PC-3 (cell line): ENCODE measurements around the gene MALAT1. TPM values are rescaled to one million over a fixed set of nuclear protein-coding genes. Genes with fewer than 3 reads are reported as not detected.
A peak's percentile ranks its signal among the peaks of the same experiment; 100 is the strongest.

Experiments used
- ATAC-seq: fragments of 200-7000 bp; cut with Tn5 transposase; 2 replicates; pipeline ENCODE4 v1.9.1; 2020; ENCODE audit warnings: mild to moderate bottlenecking, moderate library complexity
- BruUV-seq: library from RNA; stranded (reverse); fragments of 400-500 nt; replicated peaks from 2 replicates; lab custom pipeline; 2021; lab: Mats Ljungman, UMichigan
- CTCF ChIA-PET: fragments of 300-600 bp; sonication (Branson Sonifier 250); formaldehyde crosslinking; loops from one replicate; lab custom pipeline; 2022; ENCODE audit warnings: antibody characterized with exemption; lab: Charles Lee
- POLR2A ChIA-PET: fragments of 300-600 bp; sonication (Branson Sonifier 250); formaldehyde crosslinking; loops from one replicate; lab custom pipeline; 2022; ENCODE audit warnings: antibody characterized with exemption; ENCODE audit not compliant: unreplicated experiment; lab: Charles Lee
- DNase-seq: peaks from one replicate; pipeline ENCODE4 v3.0.0-alpha.2; 2015
- H2AFZ ChIP-seq: fragments of 300-600 bp; sonication (generic); 2 replicates; pipeline ENCODE4 v1.6.0; 2016; ENCODE audit warnings: antibody characterized with exemption, low read length
- H3F3A ChIP-seq: fragments of 300-600 bp; sonication (generic); one replicate; pipeline ENCODE4 v1.6.0; 2017; ENCODE audit warnings: antibody characterized with exemption, low read length, control low read depth, mild to moderate bottlenecking; ENCODE audit not compliant: unreplicated experiment
- H3K27ac ChIP-seq: fragments of 300-600 bp; sonication (generic); 2 replicates; pipeline ENCODE4 v1.5.1; 2016; ENCODE audit warnings: mild to moderate bottlenecking, low read length
- H3K27me3 ChIP-seq: fragments of 300-600 bp; sonication (generic); 2 replicates; pipeline ENCODE4 v1.6.1; 2016; ENCODE audit warnings: low read length, mixed read lengths
- H3K36me3 ChIP-seq: fragments of 300-600 bp; sonication (generic); 2 replicates; pipeline ENCODE4 v1.6.1; 2016; ENCODE audit warnings: low read depth, mixed run types, low read length, mixed read lengths
- H3K4me1 ChIP-seq: fragments of 300-600 bp; sonication (generic); 2 replicates; pipeline ENCODE4 v1.5.1; 2016; ENCODE audit warnings: low read length; ENCODE audit not compliant: insufficient read depth
- H3K4me2 ChIP-seq: fragments of 300-600 bp; sonication (generic); 2 replicates; pipeline ENCODE4 v1.6.0; 2016; ENCODE audit warnings: low read length
- H3K4me3 ChIP-seq: fragments of 300-600 bp; sonication (generic); 2 replicates; pipeline ENCODE4 v1.5.1; 2016; ENCODE audit warnings: mild to moderate bottlenecking, low read length, mixed read lengths
- H3K79me2 ChIP-seq: fragments of 300-600 bp; sonication (generic); 2 replicates; pipeline ENCODE4 v1.6.1; 2017; ENCODE audit warnings: low read length, mixed read lengths
- H3K9ac ChIP-seq: fragments of 300-600 bp; sonication (generic); 2 replicates; pipeline ENCODE4 v1.6.0; 2016; ENCODE audit warnings: mild to moderate bottlenecking, low read length
- H3K9me2 ChIP-seq: fragments of 300-600 bp; sonication (generic); replicated peaks from 2 replicates; pipeline ENCODE4 v1.6.1; 2016; ENCODE audit warnings: mixed run types, low read length, mixed read lengths
- H3K9me3 ChIP-seq: fragments of 300-600 bp; sonication (generic); 2 replicates; pipeline ENCODE4 v1.6.1; 2016; ENCODE audit warnings: low read length, mixed read lengths
- H4K20me1 ChIP-seq: fragments of 300-600 bp; sonication (generic); 2 replicates; pipeline ENCODE4 v1.6.1; 2016; ENCODE audit warnings: low read length, mixed read lengths
- CTCF ChIP-seq: fragments of 300-600 bp; sonication (generic); conservative IDR thresholded peaks from 2 replicates; pipeline ENCODE4 v1.5.1; 2017; ENCODE audit warnings: antibody characterized with exemption, low read depth, mild to moderate bottlenecking, low read length
- EZH2 ChIP-seq: fragments of 300-600 bp; sonication (generic); IDR thresholded peaks from one replicate; pipeline ENCODE4 v1.6.1; 2017; ENCODE audit warnings: antibody characterized with exemption, mild to moderate bottlenecking, low read length; ENCODE audit not compliant: unreplicated experiment
- EZH2phosphoT487 ChIP-seq: fragments of 300-600 bp; sonication (generic); IDR thresholded peaks from 2 replicates; pipeline ENCODE4 v1.6.1; 2018; ENCODE audit warnings: mild to moderate bottlenecking, antibody characterized with exemption, low read length, borderline replicate concordance
- intact Hi-C: fragments of 100-400 bp; cut with micrococcal nuclease; formaldehyde crosslinking; loops from 2 replicates; pipeline ENCODE4 v1.9.0; 2023
- total RNA-seq: library from RNA; depleted of rRNA; stranded (reverse); fragments of >200 nt; gene quantifications from 2 replicates; pipeline ENCODE4 v1.2.3, GENCODE V29; 2014

Gene MALAT1
- total RNA-seq, 1 experiment from 2014 or later: 1,345 TPM

GRCh38 chr11:65452806-65453490 is 45.9 kb upstream of the MALAT1 start:
- H3K27me3 ChIP-seq: no peaks in the 10 kb centered on the region
- TF ChIP-seq CTCF (no peak), EZH2 (no peak), EZH2phosphoT487 (no peak)
- ChIA-PET CTCF (interaction anchor here (1.0 kb wide), 1 partner anchor 54 kb away, joined by 5 read pairs; no protein-coding TSS in a partner anchor), POLR2A (interaction anchor here (0.6 to 1.4 kb wide), 2 partner anchors 46 to 55 kb away, joined by 3 to 7 read pairs; partner anchors contain the start of gene MALAT1)
- BruUV-seq: no TSS peak
- no peaks in the 10 kb centered on the region for H4K20me1 ChIP-seq
- no peak overlapping the region for H3K4me3 ChIP-seq
- peaks cover 25% of the 10 kb centered on the region for H3K4me1 ChIP-seq
- ATAC-seq (peak; percentile 25), DNase-seq (peak; percentile 83)
- no peak overlapping the region for H3K9ac ChIP-seq
- no peaks in the 10 kb centered on the region for H3K36me3 ChIP-seq
- H3K9me3 ChIP-seq: no peaks in the 10 kb centered on the region
- H3K79me2 ChIP-seq: peaks cover 14% of the 10 kb centered on the region
- no peak overlapping the region for H3K4me2 ChIP-seq
- intact Hi-C loops: no loop called here
- no peaks in the 10 kb centered on the region for H3K9me2 ChIP-seq
- H3K27ac ChIP-seq: peak overlapping the region; percentile 39
- peaks cover 3% of the 10 kb centered on the region for H3F3A ChIP-seq
- H2AFZ ChIP-seq: no peak overlapping the region

- Histone ChIP-seq H3K4me3 (peak overlapping the region; percentile 71), H3K36me3 (no peaks in the 10 kb centered on the region), H4K20me1 (no peaks in the 10 kb centered on the region), H3K79me2 (peaks cover 14% of the 10 kb centered on the region), H3K9me3 (no peaks in the 10 kb centered on the region), H3K4me1 (peaks cover 25% of the 10 kb centered on the region), H3K9me2 (no peaks in the 10 kb centered on the region), H3F3A (no peaks in the 10 kb centered on the region), H2AFZ (peak overlapping the region; percentile 88), H3K4me2 (peak overlapping the region; percentile 92), H3K9ac (peak overlapping the region; percentile 59), H3K27ac (peak overlapping the region; percentile 6; the same call in 1 of the 2 replicates), H3K27me3 (no peaks in the 10 kb centered on the region)
- BruUV-seq: no TSS peak
- DNase-seq: peak; percentile 9
- POLR2A ChIA-PET: no interaction called here
- intact Hi-C loops: no loop called here
- CTCF ChIA-PET: no interaction called here
- ATAC-seq: no peak
- TF ChIP-seq CTCF (no peak), EZH2 (no peak)
Observed at GRCh38 chr11:65454311-65454695, 44.5 kb upstream of the MALAT1 start.
